ENCODE data around the gene KLF8. TPM values are rescaled to one million over a fixed set of nuclear protein-coding genes. Genes with fewer than 3 reads are reported as not detected.

KLF8 gene
- total RNA-seq, 6 experiments from 2014 or later: 0.44 to 0.61 (median 0.52) TPM

DNA sequence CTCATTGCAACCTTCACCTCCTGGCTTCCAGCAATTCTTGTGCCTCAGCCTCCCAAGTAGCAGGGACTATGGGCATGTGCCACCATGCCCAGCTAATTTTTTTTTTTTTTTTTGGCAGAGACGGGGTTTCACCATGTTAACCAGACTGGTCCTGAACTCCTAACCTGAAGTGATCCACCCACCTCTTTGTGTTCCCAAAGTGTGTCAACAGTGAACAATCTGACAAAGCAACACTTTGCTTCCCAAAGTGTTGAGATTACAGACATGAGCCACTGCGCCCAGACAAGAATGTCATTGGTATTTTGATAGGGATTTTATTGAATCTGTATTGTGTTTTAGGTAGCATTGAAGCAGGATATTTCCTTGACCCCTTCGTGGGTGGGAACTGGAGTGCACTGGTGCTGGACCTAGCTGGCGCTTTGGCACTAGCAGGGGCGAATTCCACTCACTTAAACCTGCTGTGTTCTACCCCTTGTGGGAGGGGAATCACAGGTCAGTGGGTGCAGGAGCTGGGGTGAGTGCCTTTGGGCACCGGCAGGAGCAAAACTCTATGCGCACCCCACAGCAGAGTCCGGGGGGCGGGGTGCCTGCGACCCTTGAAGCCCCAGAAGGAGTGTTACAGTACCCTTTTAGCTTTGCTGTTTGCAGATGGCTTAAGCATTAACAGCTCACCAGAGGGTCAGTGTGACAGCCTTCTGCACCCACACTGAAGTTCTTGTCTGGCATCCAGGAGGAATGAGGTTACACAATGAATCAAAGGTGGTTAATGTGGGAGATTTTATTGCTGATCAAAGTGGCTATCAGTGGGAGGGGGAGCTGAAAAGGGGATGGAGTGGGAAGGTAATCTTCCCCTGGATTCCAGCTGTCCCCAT lies 21.9 kb downstream of the KLF8 start:
- peak overlapping the region in 1 of 3 donors; percentile 31 for H3K27ac ChIP-seq
- H3K27me3 ChIP-seq: no peaks in the 10 kb centered on the region
- 36% methylated on average over 3 of the region's 10 CpGs for WGBS (ENCODE audit: insufficient coverage, low coverage, low lambda C conversion rate, missing lambda C conversion rate)
- H3K4me1 ChIP-seq: no peaks in the 10 kb centered on the region
- peak in 1 of 3 donors; percentile 48 for DNase-seq
- intact Hi-C loops (cut with DNase I): no loop called here
- ATAC-seq: peak; percentile 81 to 95 (median 90)
- no peaks in the 10 kb centered on the region for H3K9me3 ChIP-seq
- H3K4me3 ChIP-seq: peak overlapping the region in 1 of 3 donors; percentile 8
- H3K36me3 ChIP-seq: no peaks in the 10 kb centered on the region
- no peak for TF ChIP-seq POLR2A (IDR thresholded peaks at IDR 0.05)
- TF ChIP-seq, protein P1, sequence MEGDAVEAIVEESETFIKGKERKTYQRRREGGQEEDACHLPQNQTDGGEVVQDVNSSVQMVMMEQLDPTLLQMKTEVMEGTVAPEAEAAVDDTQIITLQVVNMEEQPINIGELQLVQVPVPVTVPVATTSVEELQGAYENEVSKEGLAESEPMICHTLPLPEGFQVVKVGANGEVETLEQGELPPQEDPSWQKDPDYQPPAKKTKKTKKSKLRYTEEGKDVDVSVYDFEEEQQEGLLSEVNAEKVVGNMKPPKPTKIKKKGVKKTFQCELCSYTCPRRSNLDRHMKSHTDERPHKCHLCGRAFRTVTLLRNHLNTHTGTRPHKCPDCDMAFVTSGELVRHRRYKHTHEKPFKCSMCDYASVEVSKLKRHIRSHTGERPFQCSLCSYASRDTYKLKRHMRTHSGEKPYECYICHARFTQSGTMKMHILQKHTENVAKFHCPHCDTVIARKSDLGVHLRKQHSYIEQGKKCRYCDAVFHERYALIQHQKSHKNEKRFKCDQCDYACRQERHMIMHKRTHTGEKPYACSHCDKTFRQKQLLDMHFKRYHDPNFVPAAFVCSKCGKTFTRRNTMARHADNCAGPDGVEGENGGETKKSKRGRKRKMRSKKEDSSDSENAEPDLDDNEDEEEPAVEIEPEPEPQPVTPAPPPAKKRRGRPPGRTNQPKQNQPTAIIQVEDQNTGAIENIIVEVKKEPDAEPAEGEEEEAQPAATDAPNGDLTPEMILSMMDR (IDR thresholded peaks at IDR 0.05): no peak

DNA sequence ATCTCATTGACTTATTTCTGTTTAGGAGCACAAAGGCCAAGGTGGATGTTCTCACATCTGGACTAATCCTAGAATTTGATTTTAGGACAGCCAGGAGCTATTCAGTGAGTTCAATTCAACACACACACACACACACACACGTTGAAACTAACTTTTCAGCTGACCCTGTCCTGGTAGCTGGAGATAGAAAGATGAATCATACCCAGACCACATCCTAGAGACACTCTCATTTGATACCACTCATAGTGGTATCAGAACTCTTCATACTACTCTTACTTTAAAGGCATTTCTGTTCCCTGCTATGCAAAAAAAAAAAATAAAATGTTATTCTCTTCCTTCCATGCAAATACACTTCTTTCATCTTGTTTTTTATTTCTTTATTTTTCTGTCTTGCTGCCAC lies 36.7 kb downstream of the KLF8 start:
- H3K4me3 ChIP-seq: no peak overlapping the region
- no peak for DNase-seq
- no peaks in the 10 kb centered on the region for H3K9me3 ChIP-seq
- 40% methylated on average over 1 of the region's 1 CpG for WGBS (ENCODE audit: insufficient coverage, low coverage, low lambda C conversion rate, missing lambda C conversion rate)
- H3K36me3 ChIP-seq: no peaks in the 10 kb centered on the region
- H3K4me1 ChIP-seq: no peaks in the 10 kb centered on the region
- no peak for ATAC-seq
- H3K27ac ChIP-seq: no peak overlapping the region
- no peak for TF ChIP-seq POLR2A (IDR thresholded peaks at IDR 0.05)
- TF ChIP-seq, protein P1 (IDR thresholded peaks at IDR 0.05): no peak
- intact Hi-C loops (cut with DNase I): no loop called here
- H3K27me3 ChIP-seq: no peaks in the 10 kb centered on the region

DNA sequence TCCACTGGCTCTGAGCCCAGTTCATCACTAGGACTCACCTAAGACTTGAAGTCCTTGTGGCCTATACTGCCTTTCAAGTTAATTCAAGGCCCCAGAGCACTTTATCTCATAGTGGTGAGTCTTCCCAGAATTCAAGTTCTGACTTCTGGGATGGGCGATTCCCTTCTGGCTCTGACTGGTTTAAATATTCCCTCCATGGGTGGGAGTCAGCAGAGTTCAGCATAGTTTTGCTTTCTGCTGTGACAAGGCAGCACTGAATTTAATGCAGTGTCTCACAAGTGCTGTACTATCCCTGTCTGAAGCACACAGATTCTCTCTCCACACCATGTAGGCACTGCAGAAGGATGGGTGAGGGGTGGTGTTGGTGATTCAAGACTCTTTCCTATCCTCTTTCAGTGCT lies 46.5 kb downstream of the KLF8 start:
- 75% methylated on average over 1 of the region's 1 CpG for WGBS (ENCODE audit: insufficient coverage, low coverage, low lambda C conversion rate, missing lambda C conversion rate)
- DNase-seq (no peak), ATAC-seq (no peak)
- Histone ChIP-seq H3K4me3 (no peak overlapping the region), H3K36me3 (no peaks in the 10 kb centered on the region), H3K9me3 (no peaks in the 10 kb centered on the region), H3K4me1 (no peaks in the 10 kb centered on the region), H3K27ac (no peak overlapping the region), H3K27me3 (no peaks in the 10 kb centered on the region)
- intact Hi-C loops (cut with DNase I): no loop called here
- TF ChIP-seq POLR2A (IDR thresholded peaks at IDR 0.05): no peak
- TF ChIP-seq, protein P1 (IDR thresholded peaks at IDR 0.05): no peak

DNA sequence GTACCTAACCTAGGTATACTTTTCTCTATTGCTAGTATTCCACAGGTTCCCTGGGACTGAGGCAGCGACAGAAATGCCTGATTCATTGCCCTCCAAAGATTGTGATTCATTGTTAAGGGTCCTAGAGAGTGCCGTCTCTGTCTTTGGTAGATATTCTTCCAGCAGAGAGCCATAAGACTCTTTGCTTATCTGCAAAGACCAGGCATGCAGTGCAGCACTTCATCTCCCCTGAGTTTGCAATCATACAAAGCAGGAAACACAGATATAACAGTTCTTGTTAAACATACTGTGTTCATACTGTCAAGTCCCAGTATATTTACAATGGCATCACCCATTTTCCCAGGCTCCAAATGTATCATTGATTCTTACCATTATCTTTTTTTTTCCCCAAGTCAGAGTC lies 47.7 kb downstream of the KLF8 start:
- H3K4me3 ChIP-seq: no peak overlapping the region
- no peaks in the 10 kb centered on the region for H3K36me3 ChIP-seq
- 37% methylated on average over 2 of the region's 2 CpGs for WGBS (ENCODE audit: insufficient coverage, low coverage, low lambda C conversion rate, missing lambda C conversion rate)
- H3K27ac ChIP-seq: no peak overlapping the region
- no peaks in the 10 kb centered on the region for H3K9me3 ChIP-seq
- DNase-seq: no peak
- no peaks in the 10 kb centered on the region for H3K27me3 ChIP-seq
- no peak for TF ChIP-seq POLR2A (IDR thresholded peaks at IDR 0.05)
- TF ChIP-seq, protein P1 (IDR thresholded peaks at IDR 0.05): no peak
- intact Hi-C loops (cut with DNase I): no loop called here
- H3K4me1 ChIP-seq: no peaks in the 10 kb centered on the region
- no peak for ATAC-seq

All from right lobe of liver (tissue), 6 donors.